Activated T-helper 2 cell treated with anti-CD3 and anti-CD28 coated beads, Interferon-gamma antibody, Interleukin-2, Interleukin-4, amounts not matched to agents 10 μg/mL and 5 μg/mL and 100 μg/mL, durations not matched to agents 14 hours and 24 hours and 36 hours (primary cell): ENCODE results near the gene HTR2B. TPM values are rescaled to one million over a fixed set of nuclear protein-coding genes. Genes with fewer than 3 reads are reported as not detected.
"Not testable (repeated sequence)": the region's sequence is repeated elsewhere in the genome, so short reads cannot be mapped to it uniquely, and the experiment has no call there.

Source experiments
- DNase-seq: peaks from one replicate; pipeline ENCODE4 v3.0.0; 2021; ENCODE audit warnings: low spot score
- H3K27ac Mint-ChIP-seq: one replicate; pipeline ENCODE4 v1.8.0; 2021; ENCODE audit warnings: mixed read lengths
- H3K27me3 Mint-ChIP-seq: one replicate; pipeline ENCODE4 v1.8.0; 2021; ENCODE audit warnings: low read depth, mixed read lengths
- H3K36me3 Mint-ChIP-seq: one replicate; pipeline ENCODE4 v1.8.0; 2021; ENCODE audit warnings: low read depth, mixed read lengths
- H3K4me1 Mint-ChIP-seq: one replicate; pipeline ENCODE4 v1.8.0; 2021; ENCODE audit warnings: low read depth, mixed read lengths
- H3K4me3 Mint-ChIP-seq: one replicate; pipeline ENCODE4 v1.8.0; 2021; ENCODE audit warnings: low read depth, mild to moderate bottlenecking, moderate library complexity, mixed read lengths
- H3K9me3 Mint-ChIP-seq: one replicate; pipeline ENCODE4 v1.8.0; 2021; ENCODE audit warnings: mixed read lengths
- intact Hi-C: fragments of 100-400 bp; cut with micrococcal nuclease; formaldehyde crosslinking; loops from one replicate; pipeline ENCODE4 v1.15.1; 2023
- total RNA-seq: library from RNA; stranded (reverse); gene quantifications from 2 replicates; pipeline ENCODE4 v1.2.3, GENCODE V29; 2022

HTR2B gene
- total RNA-seq, 1 donor from 2014 or later, result not detected

GRCh38 chr2:231160701-231161100, 35.9 kb upstream of the HTR2B start:
- intact Hi-C loops, result loop anchor here (1.0 to 5.0 kb wide), 2 partner anchors 33 to 92 kb away; partner anchors contain the start of gene HTR2B
- no peak overlapping the region for H3K4me3 Mint-ChIP-seq
- H3K9me3 Mint-ChIP-seq, result no peaks in the 10 kb centered on the region
- no peak overlapping the region for H3K27ac Mint-ChIP-seq
- H3K4me1 Mint-ChIP-seq, result peaks cover 21% of the 10 kb centered on the region
- DNase-seq, result no peak
- H3K36me3 Mint-ChIP-seq, result peaks cover 39% of the 10 kb centered on the region
- H3K27me3 Mint-ChIP-seq, result no peaks in the 10 kb centered on the region

GRCh38 chr2:231159306-231159705, 34.5 kb upstream of the HTR2B start:
- no peaks in the 10 kb centered on the region for H3K27me3 Mint-ChIP-seq
- no peak overlapping the region for H3K27ac Mint-ChIP-seq

GRCh38 chr2:231152800-231153557, 28.1 kb upstream of the HTR2B start:
- no peak overlapping the region for H3K4me3 Mint-ChIP-seq
- no peaks in the 10 kb centered on the region for H3K9me3 Mint-ChIP-seq
- no peaks in the 10 kb centered on the region for H3K27me3 Mint-ChIP-seq
- DNase-seq, result no peak
- intact Hi-C loops, result no loop called here
- no peak overlapping the region for H3K27ac Mint-ChIP-seq
- H3K36me3 Mint-ChIP-seq, result peaks cover 45% of the 10 kb centered on the region
- no peaks in the 10 kb centered on the region for H3K4me1 Mint-ChIP-seq

More at GRCh38 chr2:231159306-231159705, 34.5 kb upstream of the HTR2B start:
- Mint-ChIP-seq H3K4me3 (no peak overlapping the region), H3K36me3 (peaks cover 35% of the 10 kb centered on the region), H3K4me1 (peaks cover 21% of the 10 kb centered on the region), H3K9me3 (no peaks in the 10 kb centered on the region)
- intact Hi-C loops, result no loop called here
- DNase-seq, result no peak

- Mint-ChIP-seq H3K36me3 (peaks cover 46% of the 10 kb centered on the region), H3K4me3 (no peak overlapping the region), H3K27ac (no peak overlapping the region), H3K9me3 (no peaks in the 10 kb centered on the region), H3K4me1 (peaks cover 3% of the 10 kb centered on the region), H3K27me3 (no peaks in the 10 kb centered on the region)
- DNase-seq, result no peak
- intact Hi-C loops, result no loop called here
Measured at GRCh38 chr2:231146665-231147064, 21.8 kb upstream of the HTR2B start.

GRCh38 chr2:231144896-231145295, 20.1 kb upstream of the HTR2B start:
- H3K36me3 Mint-ChIP-seq, result peaks cover 48% of the 10 kb centered on the region
- no peaks in the 10 kb centered on the region for H3K27me3 Mint-ChIP-seq
- no peak for DNase-seq
- no peak overlapping the region for H3K27ac Mint-ChIP-seq
- intact Hi-C loops, result no loop called here
- no peak overlapping the region for H3K4me3 Mint-ChIP-seq
- H3K4me1 Mint-ChIP-seq, result peaks cover 3% of the 10 kb centered on the region
- H3K9me3 Mint-ChIP-seq, result no peaks in the 10 kb centered on the region

- intact Hi-C loops, H3K4me3 Mint-ChIP-seq, H3K27ac Mint-ChIP-seq, H3K4me1 Mint-ChIP-seq, DNase-seq, H3K9me3 Mint-ChIP-seq, H3K27me3 Mint-ChIP-seq: not testable (repeated sequence)
- H3K36me3 Mint-ChIP-seq, result peaks cover 22% of the 10 kb centered on the region
Measured at GRCh38 chr2:231140808-231141207, 16.0 kb upstream of the HTR2B start.

GRCh38 chr2:231139796-231140195, 15.0 kb upstream of the HTR2B start:
- no peaks in the 10 kb centered on the region for H3K4me1 Mint-ChIP-seq

GRCh38 chr2:231138699-231139098, 13.9 kb upstream of the HTR2B start:
- Mint-ChIP-seq H3K9me3 (no peaks in the 10 kb centered on the region), H3K4me1 (no peaks in the 10 kb centered on the region)
- intact Hi-C loops, result no loop called here

More at GRCh38 chr2:231139796-231140195, 15.0 kb upstream of the HTR2B start:
- no peak for DNase-seq
- no peaks in the 10 kb centered on the region for H3K27me3 Mint-ChIP-seq
- H3K9me3 Mint-ChIP-seq, result no peaks in the 10 kb centered on the region
- no peak overlapping the region for H3K4me3 Mint-ChIP-seq
- no peak overlapping the region for H3K27ac Mint-ChIP-seq
- intact Hi-C loops, result no loop called here
- H3K36me3 Mint-ChIP-seq, result peaks cover 17% of the 10 kb centered on the region

GRCh38 chr2:231134910-231135655, 10.2 kb upstream of the HTR2B start:
- Mint-ChIP-seq H3K4me3 (no peak overlapping the region), H3K9me3 (no peaks in the 10 kb centered on the region), H3K27ac (no peak overlapping the region), H3K4me1 (peaks cover 12% of the 10 kb centered on the region), H3K36me3 (peaks cover 7% of the 10 kb centered on the region), H3K27me3 (no peaks in the 10 kb centered on the region)
- no peak for DNase-seq
- intact Hi-C loops, result no loop called here

More at GRCh38 chr2:231138699-231139098, 13.9 kb upstream of the HTR2B start:
- no peak overlapping the region for H3K4me3 Mint-ChIP-seq
- H3K36me3 Mint-ChIP-seq, result peaks cover 16% of the 10 kb centered on the region
- no peak overlapping the region for H3K27ac Mint-ChIP-seq
- no peaks in the 10 kb centered on the region for H3K27me3 Mint-ChIP-seq
- DNase-seq, result no peak

- no peak overlapping the region for H3K27ac Mint-ChIP-seq
- H3K4me3 Mint-ChIP-seq, result no peak overlapping the region
- DNase-seq, result no peak
- no peaks in the 10 kb centered on the region for H3K27me3 Mint-ChIP-seq
- intact Hi-C loops, result no loop called here
- H3K4me1 Mint-ChIP-seq, result peaks cover 17% of the 10 kb centered on the region
- peaks cover 4% of the 10 kb centered on the region for H3K36me3 Mint-ChIP-seq
- H3K9me3 Mint-ChIP-seq, result no peaks in the 10 kb centered on the region
Measured at GRCh38 chr2:231133365-231134099, 8.7 kb upstream of the HTR2B start.

GRCh38 chr2:231132129-231132528, 7.3 kb upstream of the HTR2B start:
- H3K27ac Mint-ChIP-seq, result no peak overlapping the region
- intact Hi-C loops, result no loop called here
- no peak overlapping the region for H3K4me3 Mint-ChIP-seq
- H3K4me1 Mint-ChIP-seq, result peaks cover 23% of the 10 kb centered on the region
- no peaks in the 10 kb centered on the region for H3K9me3 Mint-ChIP-seq
- no peaks in the 10 kb centered on the region for H3K27me3 Mint-ChIP-seq
- no peaks in the 10 kb centered on the region for H3K36me3 Mint-ChIP-seq
- DNase-seq, result no peak

- no peaks in the 10 kb centered on the region for H3K27me3 Mint-ChIP-seq
- no peak for DNase-seq
- intact Hi-C loops, result no loop called here
- H3K27ac Mint-ChIP-seq, result no peak overlapping the region
- H3K36me3 Mint-ChIP-seq, result peaks cover 6% of the 10 kb centered on the region
- H3K4me1 Mint-ChIP-seq, result peaks cover 29% of the 10 kb centered on the region
- no peak overlapping the region for H3K4me3 Mint-ChIP-seq
- H3K9me3 Mint-ChIP-seq, result no peaks in the 10 kb centered on the region
Measured at GRCh38 chr2:231130336-231131056, 5.7 kb upstream of the HTR2B start.
